ENCODE data around the gene CRYBG3. TPM values are rescaled to one million over a fixed set of nuclear protein-coding genes. Genes with fewer than 3 reads are reported as not detected.

Gene CRYBG3
- total and polyA plus RNA-seq, 2 donors (not counting 1 experiment from before 2014, with no cell fraction given), result 8.7 to 29.9 TPM

DNA sequence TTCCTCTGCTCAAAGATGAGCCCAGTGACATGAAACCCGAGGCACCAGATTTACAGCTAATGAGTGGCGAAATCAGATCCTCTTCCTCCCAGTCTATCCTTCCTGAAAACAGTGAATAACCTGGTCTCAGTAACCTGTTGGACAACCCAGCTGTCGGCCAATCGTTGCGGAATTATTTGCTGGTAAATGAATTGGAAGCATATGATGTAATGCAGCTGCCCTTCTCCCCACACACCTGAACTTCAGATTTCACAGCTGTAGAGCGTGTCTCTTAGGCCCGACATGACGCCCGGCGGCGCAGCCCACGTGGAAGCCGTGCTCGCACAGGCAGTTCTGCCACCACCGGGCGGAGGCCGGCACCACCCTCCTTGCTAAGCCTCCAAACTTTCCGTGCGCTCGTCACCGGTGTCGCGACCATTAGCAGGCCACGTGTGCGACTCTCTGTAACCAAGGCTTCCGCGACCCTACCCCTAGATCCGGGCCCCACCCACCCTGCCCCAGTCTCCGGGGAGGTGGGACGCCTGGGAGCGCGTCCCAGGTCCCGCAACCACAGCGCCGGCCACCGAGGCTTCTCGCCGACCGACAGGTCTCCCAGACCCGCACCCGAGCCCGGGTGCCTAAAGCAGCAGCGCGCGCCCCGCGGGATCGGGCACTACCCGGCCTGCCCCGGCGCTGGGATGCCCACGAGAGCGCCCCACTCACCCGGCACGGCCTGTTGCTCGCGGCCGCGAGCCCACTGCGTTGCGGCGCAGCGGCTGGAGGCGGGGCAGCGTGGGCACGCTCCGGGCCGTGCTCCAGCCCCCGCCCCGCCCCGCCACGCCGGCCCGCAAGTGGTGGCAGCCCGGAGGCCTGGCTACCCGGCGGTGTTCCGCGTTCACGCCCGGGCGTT, 150.1 kb downstream of the CRYBG3 start, which contains the start of gene RIOX2:
RIOX2 (minus strand) TSS at position 753 of the 889 bp plus-strand sequence. CDS start 4,838 bp downstream, outside the sequence.
- H3K36me3 ChIP-seq (ENCODE audit: control insufficient read depth, insufficient read depth, low read length), result no peaks in the 10 kb centered on the region
- peak within 1 kb of the TSS; percentile 88 for H2AFZ ChIP-seq (ENCODE audit: low read length)
- H3K9ac ChIP-seq (ENCODE audit: insufficient read depth, low read length), result peak within 1 kb of the TSS; percentile 79
- H3K4me3 ChIP-seq (replicated peaks in 1 of 4; ENCODE audit: control extremely low read depth in 1 of 4, insufficient read depth in 1 of 4, low read depth in 3 of 4, low read length in 4 of 4), result peak within 1 kb of the TSS; percentile 62 to 71 (median 70)
- H4K20me1 ChIP-seq (ENCODE audit: control insufficient read depth, extremely low read depth, insufficient read depth, low read length), result no peaks in the 10 kb centered on the region
- peaks cover 21% of the 10 kb centered on the region for H3K79me2 ChIP-seq (ENCODE audit: control insufficient read depth, insufficient read depth, low read length)
- H3K9me3 ChIP-seq (ENCODE audit: control insufficient read depth, insufficient read depth, low read depth, low read length), result no peaks in the 10 kb centered on the region
- H3K27me3 ChIP-seq (ENCODE audit: control insufficient read depth, insufficient read depth, low read length), result no peaks in the 10 kb centered on the region
- no peaks in the 10 kb centered on the region for H3K4me1 ChIP-seq (ENCODE audit: control insufficient read depth, extremely low read depth, insufficient read depth, low read length)
- peak within 1 kb of the TSS; percentile 91 for H3K4me2 ChIP-seq (ENCODE audit: extremely low read depth, insufficient read depth, low read length)
- TF ChIP-seq EZH2 (IDR thresholded peaks at IDR 0.05; ENCODE audit: low read length, missing control alignments), result no peak
- TF ChIP-seq, protein P1, sequence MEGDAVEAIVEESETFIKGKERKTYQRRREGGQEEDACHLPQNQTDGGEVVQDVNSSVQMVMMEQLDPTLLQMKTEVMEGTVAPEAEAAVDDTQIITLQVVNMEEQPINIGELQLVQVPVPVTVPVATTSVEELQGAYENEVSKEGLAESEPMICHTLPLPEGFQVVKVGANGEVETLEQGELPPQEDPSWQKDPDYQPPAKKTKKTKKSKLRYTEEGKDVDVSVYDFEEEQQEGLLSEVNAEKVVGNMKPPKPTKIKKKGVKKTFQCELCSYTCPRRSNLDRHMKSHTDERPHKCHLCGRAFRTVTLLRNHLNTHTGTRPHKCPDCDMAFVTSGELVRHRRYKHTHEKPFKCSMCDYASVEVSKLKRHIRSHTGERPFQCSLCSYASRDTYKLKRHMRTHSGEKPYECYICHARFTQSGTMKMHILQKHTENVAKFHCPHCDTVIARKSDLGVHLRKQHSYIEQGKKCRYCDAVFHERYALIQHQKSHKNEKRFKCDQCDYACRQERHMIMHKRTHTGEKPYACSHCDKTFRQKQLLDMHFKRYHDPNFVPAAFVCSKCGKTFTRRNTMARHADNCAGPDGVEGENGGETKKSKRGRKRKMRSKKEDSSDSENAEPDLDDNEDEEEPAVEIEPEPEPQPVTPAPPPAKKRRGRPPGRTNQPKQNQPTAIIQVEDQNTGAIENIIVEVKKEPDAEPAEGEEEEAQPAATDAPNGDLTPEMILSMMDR (conservative IDR thresholded peaks at IDR 0.05 in 1 of 2, IDR thresholded peaks at IDR 0.05 in 1 of 2; ENCODE audit: low read depth in 1 of 2, low read length in 2 of 2), result peak in 1 of 2 donors; percentile 10
- H3K27ac ChIP-seq (ENCODE audit: insufficient read depth, low read length), result peak within 1 kb of the TSS; percentile 42
- DNase-seq (ENCODE audit: low read depth in 2 of 2), result peak; percentile 63 to 72

DNA sequence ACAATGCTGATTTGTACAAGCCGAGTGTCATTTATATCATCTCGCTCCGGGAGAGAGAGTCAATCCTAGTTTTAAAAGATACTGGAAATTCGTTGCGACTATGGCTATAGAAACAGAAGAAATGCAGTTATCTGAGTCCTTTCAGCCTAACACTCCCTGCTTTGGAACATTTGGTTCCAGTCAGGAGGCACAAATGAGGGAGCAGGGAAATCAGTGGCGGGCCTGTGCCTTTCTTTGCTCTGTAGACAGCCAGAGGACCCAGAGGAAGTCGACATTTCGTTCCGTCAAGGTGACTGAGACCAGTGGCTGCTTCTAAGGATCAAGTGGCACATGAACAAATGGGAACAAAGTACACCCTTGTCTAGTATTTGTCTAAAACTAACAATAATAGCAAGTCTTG, 151.2 kb downstream of the CRYBG3 start:
- Histone ChIP-seq H3K36me3 (ENCODE audit: control insufficient read depth, insufficient read depth, low read length) (no peaks in the 10 kb centered on the region), H3K9me3 (ENCODE audit: control insufficient read depth, insufficient read depth, low read depth, low read length) (no peaks in the 10 kb centered on the region), H3K27ac (ENCODE audit: insufficient read depth, low read length) (no peak overlapping the region), H4K20me1 (ENCODE audit: control insufficient read depth, extremely low read depth, insufficient read depth, low read length) (no peaks in the 10 kb centered on the region), H3K27me3 (ENCODE audit: control insufficient read depth, insufficient read depth, low read length) (no peaks in the 10 kb centered on the region), H2AFZ (ENCODE audit: low read length) (peak overlapping the region; percentile 49), H3K9ac (ENCODE audit: insufficient read depth, low read length) (no peak overlapping the region), H3K4me1 (ENCODE audit: control insufficient read depth, extremely low read depth, insufficient read depth, low read length) (no peaks in the 10 kb centered on the region), H3K79me2 (ENCODE audit: control insufficient read depth, insufficient read depth, low read length) (peaks cover 21% of the 10 kb centered on the region), H3K4me2 (ENCODE audit: extremely low read depth, insufficient read depth, low read length) (no peak overlapping the region), H3K4me3 (replicated peaks in 1 of 4; ENCODE audit: control extremely low read depth in 1 of 4, insufficient read depth in 1 of 4, low read depth in 3 of 4, low read length in 4 of 4) (peak overlapping the region in 2 of 4 experiments; percentile 48 to 69)
- DNase-seq (ENCODE audit: low read depth in 2 of 2), result no peak
- no peak for TF ChIP-seq EZH2 (IDR thresholded peaks at IDR 0.05; ENCODE audit: low read length, missing control alignments)
- TF ChIP-seq, protein P1 (conservative IDR thresholded peaks at IDR 0.05 in 1 of 2, IDR thresholded peaks at IDR 0.05 in 1 of 2; ENCODE audit: low read depth in 1 of 2, low read length in 2 of 2), result no peak

DNA sequence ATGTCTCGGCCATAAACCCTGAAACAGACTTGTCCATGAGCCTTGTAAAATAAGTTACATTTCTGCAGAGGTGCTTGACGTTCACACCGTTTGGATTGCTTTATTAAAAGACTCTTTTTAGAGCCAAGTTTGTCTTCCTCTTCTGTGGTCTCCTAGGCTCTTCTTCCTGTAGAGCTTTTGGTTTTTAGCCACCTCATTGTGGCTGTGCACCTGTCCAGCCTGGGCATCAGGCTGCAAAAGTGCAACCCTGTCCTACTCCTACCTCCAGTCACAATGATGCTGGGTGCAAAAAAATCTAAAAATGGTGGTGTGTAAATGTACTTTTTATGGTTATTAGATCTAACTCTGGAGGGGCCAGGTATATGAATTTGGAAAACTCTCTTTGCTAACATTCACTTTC, 153.2 kb downstream of the CRYBG3 start:
- Histone ChIP-seq H2AFZ (ENCODE audit: low read length) (no peak overlapping the region), H3K4me1 (ENCODE audit: control insufficient read depth, extremely low read depth, insufficient read depth, low read length) (no peaks in the 10 kb centered on the region), H3K36me3 (ENCODE audit: control insufficient read depth, insufficient read depth, low read length) (no peaks in the 10 kb centered on the region), H3K9ac (ENCODE audit: insufficient read depth, low read length) (no peak overlapping the region), H3K79me2 (ENCODE audit: control insufficient read depth, insufficient read depth, low read length) (peaks cover 10% of the 10 kb centered on the region), H3K4me3 (replicated peaks in 1 of 4; ENCODE audit: control extremely low read depth in 1 of 4, insufficient read depth in 1 of 4, low read depth in 3 of 4, low read length in 4 of 4) (no peak overlapping the region), H3K9me3 (ENCODE audit: control insufficient read depth, insufficient read depth, low read depth, low read length) (no peaks in the 10 kb centered on the region), H3K4me2 (ENCODE audit: extremely low read depth, insufficient read depth, low read length) (no peak overlapping the region), H4K20me1 (ENCODE audit: control insufficient read depth, extremely low read depth, insufficient read depth, low read length) (no peaks in the 10 kb centered on the region), H3K27me3 (ENCODE audit: control insufficient read depth, insufficient read depth, low read length) (no peaks in the 10 kb centered on the region), H3K27ac (ENCODE audit: insufficient read depth, low read length) (no peak overlapping the region)
- DNase-seq (ENCODE audit: low read depth in 2 of 2), result no peak
- TF ChIP-seq, protein P1 (conservative IDR thresholded peaks at IDR 0.05 in 1 of 2, IDR thresholded peaks at IDR 0.05 in 1 of 2; ENCODE audit: low read depth in 1 of 2, low read length in 2 of 2), result no peak
- TF ChIP-seq EZH2 (IDR thresholded peaks at IDR 0.05; ENCODE audit: low read length, missing control alignments), result no peak

Measured in fibroblast of lung (primary cell).